ENCODE results near the gene PLK1.

PLK1 gene

DNA sequence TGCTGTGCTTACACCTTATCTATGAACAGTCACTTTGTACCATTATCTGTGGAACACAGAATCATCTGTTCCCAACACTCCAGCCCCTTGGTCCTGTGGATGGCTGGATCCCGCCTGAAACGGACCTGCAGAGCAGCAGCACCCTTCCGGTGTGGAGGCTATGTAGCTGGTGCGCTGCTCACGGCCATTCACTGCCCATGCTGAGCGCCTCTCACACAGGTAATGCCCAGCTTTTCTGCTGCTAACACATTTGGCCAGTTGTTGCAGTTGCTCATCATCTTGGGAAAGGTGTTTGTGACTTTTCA is 11.4 kb upstream of the PLK1 start:
- TF ChIP-seq PPARA (CRISPR knock-in tag; IDR thresholded peaks at IDR 0.05; ENCODE audit: borderline replicate concordance): no peak
- no peak for TF ChIP-seq ZFP30 (CRISPR knock-in tag; IDR thresholded peaks at IDR 0.05)
- TF ChIP-seq, protein P1, sequence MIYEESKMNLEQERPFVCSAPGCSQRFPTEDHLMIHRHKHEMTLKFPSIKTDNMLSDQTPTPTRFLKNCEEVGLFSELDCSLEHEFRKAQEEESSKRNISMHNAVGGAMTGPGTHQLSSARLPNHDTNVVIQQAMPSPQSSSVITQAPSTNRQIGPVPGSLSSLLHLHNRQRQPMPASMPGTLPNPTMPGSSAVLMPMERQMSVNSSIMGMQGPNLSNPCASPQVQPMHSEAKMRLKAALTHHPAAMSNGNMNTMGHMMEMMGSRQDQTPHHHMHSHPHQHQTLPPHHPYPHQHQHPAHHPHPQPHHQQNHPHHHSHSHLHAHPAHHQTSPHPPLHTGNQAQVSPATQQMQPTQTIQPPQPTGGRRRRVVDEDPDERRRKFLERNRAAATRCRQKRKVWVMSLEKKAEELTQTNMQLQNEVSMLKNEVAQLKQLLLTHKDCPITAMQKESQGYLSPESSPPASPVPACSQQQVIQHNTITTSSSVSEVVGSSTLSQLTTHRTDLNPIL (CRISPR knock-in tag; IDR thresholded peaks at IDR 0.05; ENCODE audit: low read depth): no peak
- no peak for TF ChIP-seq GLIS3 (CRISPR knock-in tag; IDR thresholded peaks at IDR 0.05)
- TF ChIP-seq, protein P2, sequence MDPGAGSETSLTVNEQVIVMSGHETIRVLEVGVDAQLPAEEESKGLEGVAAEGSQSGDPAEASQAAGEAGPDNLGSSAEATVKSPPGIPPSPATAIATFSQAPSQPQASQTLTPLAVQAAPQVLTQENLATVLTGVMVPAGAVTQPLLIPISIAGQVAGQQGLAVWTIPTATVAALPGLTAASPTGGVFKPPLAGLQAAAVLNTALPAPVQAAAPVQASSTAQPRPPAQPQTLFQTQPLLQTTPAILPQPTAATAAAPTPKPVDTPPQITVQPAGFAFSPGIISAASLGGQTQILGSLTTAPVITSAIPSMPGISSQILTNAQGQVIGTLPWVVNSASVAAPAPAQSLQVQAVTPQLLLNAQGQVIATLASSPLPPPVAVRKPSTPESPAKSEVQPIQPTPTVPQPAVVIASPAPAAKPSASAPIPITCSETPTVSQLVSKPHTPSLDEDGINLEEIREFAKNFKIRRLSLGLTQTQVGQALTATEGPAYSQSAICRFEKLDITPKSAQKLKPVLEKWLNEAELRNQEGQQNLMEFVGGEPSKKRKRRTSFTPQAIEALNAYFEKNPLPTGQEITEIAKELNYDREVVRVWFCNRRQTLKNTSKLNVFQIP (CRISPR knock-in tag; IDR thresholded peaks at IDR 0.05; ENCODE audit: borderline replicate concordance, low read depth): no peak
- TF ChIP-seq, protein P3, sequence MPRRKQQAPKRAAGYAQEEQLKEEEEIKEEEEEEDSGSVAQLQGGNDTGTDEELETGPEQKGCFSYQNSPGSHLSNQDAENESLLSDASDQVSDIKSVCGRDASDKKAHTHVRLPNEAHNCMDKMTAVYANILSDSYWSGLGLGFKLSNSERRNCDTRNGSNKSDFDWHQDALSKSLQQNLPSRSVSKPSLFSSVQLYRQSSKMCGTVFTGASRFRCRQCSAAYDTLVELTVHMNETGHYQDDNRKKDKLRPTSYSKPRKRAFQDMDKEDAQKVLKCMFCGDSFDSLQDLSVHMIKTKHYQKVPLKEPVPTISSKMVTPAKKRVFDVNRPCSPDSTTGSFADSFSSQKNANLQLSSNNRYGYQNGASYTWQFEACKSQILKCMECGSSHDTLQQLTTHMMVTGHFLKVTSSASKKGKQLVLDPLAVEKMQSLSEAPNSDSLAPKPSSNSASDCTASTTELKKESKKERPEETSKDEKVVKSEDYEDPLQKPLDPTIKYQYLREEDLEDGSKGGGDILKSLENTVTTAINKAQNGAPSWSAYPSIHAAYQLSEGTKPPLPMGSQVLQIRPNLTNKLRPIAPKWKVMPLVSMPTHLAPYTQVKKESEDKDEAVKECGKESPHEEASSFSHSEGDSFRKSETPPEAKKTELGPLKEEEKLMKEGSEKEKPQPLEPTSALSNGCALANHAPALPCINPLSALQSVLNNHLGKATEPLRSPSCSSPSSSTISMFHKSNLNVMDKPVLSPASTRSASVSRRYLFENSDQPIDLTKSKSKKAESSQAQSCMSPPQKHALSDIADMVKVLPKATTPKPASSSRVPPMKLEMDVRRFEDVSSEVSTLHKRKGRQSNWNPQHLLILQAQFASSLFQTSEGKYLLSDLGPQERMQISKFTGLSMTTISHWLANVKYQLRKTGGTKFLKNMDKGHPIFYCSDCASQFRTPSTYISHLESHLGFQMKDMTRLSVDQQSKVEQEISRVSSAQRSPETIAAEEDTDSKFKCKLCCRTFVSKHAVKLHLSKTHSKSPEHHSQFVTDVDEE (CRISPR knock-in tag; IDR thresholded peaks at IDR 0.05): no peak
- no peak for TF ChIP-seq ZNF565 (CRISPR knock-in tag; conservative IDR thresholded peaks at IDR 0.05; ENCODE audit: low read depth)
- no peak for TF ChIP-seq ISL1 (CRISPR knock-in tag; IDR thresholded peaks at IDR 0.05)
- no peak for TF ChIP-seq SNAI2 (CRISPR knock-in tag; IDR thresholded peaks at IDR 0.05)
- TF ChIP-seq ESRRG (CRISPR knock-in tag; IDR thresholded peaks at IDR 0.05): no peak
- TF ChIP-seq OSR1 (CRISPR knock-in tag; IDR thresholded peaks at IDR 0.05): no peak
- TF ChIP-seq, protein P4, sequence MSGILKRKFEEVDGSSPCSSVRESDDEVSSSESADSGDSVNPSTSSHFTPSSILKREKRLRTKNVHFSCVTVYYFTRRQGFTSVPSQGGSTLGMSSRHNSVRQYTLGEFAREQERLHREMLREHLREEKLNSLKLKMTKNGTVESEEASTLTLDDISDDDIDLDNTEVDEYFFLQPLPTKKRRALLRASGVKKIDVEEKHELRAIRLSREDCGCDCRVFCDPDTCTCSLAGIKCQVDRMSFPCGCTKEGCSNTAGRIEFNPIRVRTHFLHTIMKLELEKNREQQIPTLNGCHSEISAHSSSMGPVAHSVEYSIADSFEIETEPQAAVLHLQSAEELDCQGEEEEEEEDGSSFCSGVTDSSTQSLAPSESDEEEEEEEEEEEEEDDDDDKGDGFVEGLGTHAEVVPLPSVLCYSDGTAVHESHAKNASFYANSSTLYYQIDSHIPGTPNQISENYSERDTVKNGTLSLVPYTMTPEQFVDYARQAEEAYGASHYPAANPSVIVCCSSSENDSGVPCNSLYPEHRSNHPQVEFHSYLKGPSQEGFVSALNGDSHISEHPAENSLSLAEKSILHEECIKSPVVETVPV (CRISPR knock-in tag; IDR thresholded peaks at IDR 0.05): no peak
- TF ChIP-seq ZFP3 (CRISPR knock-in tag; IDR thresholded peaks at IDR 0.05): no peak
- TF ChIP-seq BACH2 (CRISPR knock-in tag; IDR thresholded peaks at IDR 0.05; ENCODE audit: borderline replicate concordance): no peak
- TF ChIP-seq, protein P5, sequence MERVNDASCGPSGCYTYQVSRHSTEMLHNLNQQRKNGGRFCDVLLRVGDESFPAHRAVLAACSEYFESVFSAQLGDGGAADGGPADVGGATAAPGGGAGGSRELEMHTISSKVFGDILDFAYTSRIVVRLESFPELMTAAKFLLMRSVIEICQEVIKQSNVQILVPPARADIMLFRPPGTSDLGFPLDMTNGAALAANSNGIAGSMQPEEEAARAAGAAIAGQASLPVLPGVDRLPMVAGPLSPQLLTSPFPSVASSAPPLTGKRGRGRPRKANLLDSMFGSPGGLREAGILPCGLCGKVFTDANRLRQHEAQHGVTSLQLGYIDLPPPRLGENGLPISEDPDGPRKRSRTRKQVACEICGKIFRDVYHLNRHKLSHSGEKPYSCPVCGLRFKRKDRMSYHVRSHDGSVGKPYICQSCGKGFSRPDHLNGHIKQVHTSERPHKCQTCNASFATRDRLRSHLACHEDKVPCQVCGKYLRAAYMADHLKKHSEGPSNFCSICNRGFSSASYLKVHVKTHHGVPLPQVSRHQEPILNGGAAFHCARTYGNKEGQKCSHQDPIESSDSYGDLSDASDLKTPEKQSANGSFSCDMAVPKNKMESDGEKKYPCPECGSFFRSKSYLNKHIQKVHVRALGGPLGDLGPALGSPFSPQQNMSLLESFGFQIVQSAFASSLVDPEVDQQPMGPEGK (CRISPR knock-in tag; IDR thresholded peaks at IDR 0.05; ENCODE audit: borderline replicate concordance): no peak
- TF ChIP-seq ZNF70 (CRISPR knock-in tag; IDR thresholded peaks at IDR 0.05): no peak
- TF ChIP-seq ARNTL (CRISPR knock-in tag; IDR thresholded peaks at IDR 0.05; ENCODE audit: borderline replicate concordance, low read depth): no peak
- no peak for ATAC-seq

DNA sequence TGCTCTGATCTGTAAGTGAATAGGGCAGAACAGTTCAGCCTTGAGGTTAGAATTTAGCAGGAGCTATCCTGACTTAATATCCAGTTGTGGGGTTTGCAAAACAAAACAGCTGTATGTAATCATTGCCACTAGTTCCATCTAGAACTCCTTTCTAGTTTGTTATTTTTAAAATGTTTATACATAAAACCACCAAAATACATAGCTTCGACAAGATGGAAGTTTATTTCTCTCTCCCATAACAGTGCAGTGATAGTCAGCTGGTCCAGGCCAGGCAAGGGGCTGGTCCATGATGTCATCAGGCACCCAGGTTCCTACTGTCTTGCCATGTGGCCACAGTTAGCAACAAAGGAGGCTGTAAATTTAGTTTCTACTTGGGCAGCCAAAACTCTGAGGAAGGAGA is 10.5 kb upstream of the PLK1 start:
- ATAC-seq: no peak
- TF ChIP-seq ZNF8 (CRISPR knock-in tag; IDR thresholded peaks at IDR 0.05) (no peak), GLIS3 (CRISPR knock-in tag; IDR thresholded peaks at IDR 0.05) (no peak), ZFP3 (CRISPR knock-in tag; IDR thresholded peaks at IDR 0.05) (no peak), ZNF565 (CRISPR knock-in tag; conservative IDR thresholded peaks at IDR 0.05; ENCODE audit: low read depth) (no peak)
- TF ChIP-seq, protein P1 (CRISPR knock-in tag; IDR thresholded peaks at IDR 0.05; ENCODE audit: low read depth): no peak

DNA sequence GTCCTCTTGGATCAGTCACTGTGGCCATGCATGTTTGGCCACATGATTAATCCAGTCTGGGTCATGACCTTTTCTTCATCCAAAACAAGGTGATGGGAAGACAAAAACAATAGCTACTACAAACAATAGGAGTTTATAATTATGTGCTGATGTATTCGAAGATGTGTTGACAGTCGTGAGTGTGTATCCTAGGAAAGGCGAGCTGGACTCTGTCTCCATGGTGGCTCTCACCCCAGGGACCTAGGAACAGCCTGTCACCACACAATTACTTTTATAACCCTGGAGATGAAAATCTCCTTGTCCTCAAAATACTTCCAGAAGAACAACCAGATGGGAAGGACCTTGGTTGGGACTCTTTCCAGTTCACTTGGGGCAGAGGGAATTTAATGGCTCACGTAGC is 9.8 kb upstream of the PLK1 start:
- TF ChIP-seq TCF4 (CRISPR knock-in tag; IDR thresholded peaks at IDR 0.05; ENCODE audit: borderline replicate concordance): no peak
- no peak for TF ChIP-seq ZFP30 (CRISPR knock-in tag; IDR thresholded peaks at IDR 0.05)
- no peak for TF ChIP-seq BACH2 (CRISPR knock-in tag; IDR thresholded peaks at IDR 0.05; ENCODE audit: borderline replicate concordance)
- no peak for TF ChIP-seq SNAI2 (CRISPR knock-in tag; IDR thresholded peaks at IDR 0.05)
- TF ChIP-seq, protein P3 (CRISPR knock-in tag; IDR thresholded peaks at IDR 0.05): no peak
- TF ChIP-seq ZC3H10 (CRISPR knock-in tag; IDR thresholded peaks at IDR 0.05): no peak
- TF ChIP-seq ISL1 (CRISPR knock-in tag; IDR thresholded peaks at IDR 0.05): no peak
- TF ChIP-seq ZNF70 (CRISPR knock-in tag; IDR thresholded peaks at IDR 0.05): no peak
- TF ChIP-seq, protein P4 (CRISPR knock-in tag; IDR thresholded peaks at IDR 0.05): no peak
- TF ChIP-seq GLIS3 (CRISPR knock-in tag; IDR thresholded peaks at IDR 0.05): no peak
- no peak for TF ChIP-seq TOX (CRISPR knock-in tag; IDR thresholded peaks at IDR 0.05; ENCODE audit: borderline replicate concordance)
- no peak for ATAC-seq
